K562 (cell line): ENCODE results near the gene FBXO28. TPM values are rescaled to one million over a fixed set of nuclear protein-coding genes. Genes with fewer than 3 reads are reported as not detected.

Experiments
- ATAC-seq: fragments of 200-7000 bp; cut with Tn5 transposase; 3 replicates; pipeline ENCODE4 v1.9.1; 2020; ENCODE audit warnings: moderate library complexity
- BruUV-seq: library from RNA; stranded (reverse); fragments of 400-500 nt; replicated peaks from 2 replicates; lab custom pipeline; 2021; lab: Mats Ljungman, UMichigan
- CTCF ChIA-PET: fragments of 300-600 bp; formaldehyde crosslinking; extraction: SDS; loops from one replicate; lab custom pipeline; 2021; ENCODE audit warnings: low intra/inter-chr PET ratio; lab: Yijun Ruan, JAX
- POLR2A ChIA-PET: fragments of 300-600, 350-650 bp; sonication (Branson Sonifier 250); formaldehyde crosslinking; extraction: SDS; loops from one replicate; lab custom pipeline; 2021; ENCODE audit warnings: antibody characterized with exemption, inconsistent platforms; lab: Yijun Ruan, JAX
- DNase-seq, 4 experiments: peaks; one replicate each; pipeline versions ENCODE4 v3.0.0 to v3.0.0-alpha.2; 2011 to 2018; ENCODE audit warnings: low spot score in 3 of 4, mixed read lengths in 3 of 4; ENCODE audit errors: extremely low read depth in 1 of 4
- FAIRE-seq: peaks from 2 replicates; lab custom pipeline; 2011; peaks lifted over from hg19 to GRCh38; lab: Jason Lieb, UNC
- H2AFZ ChIP-seq: 2 replicates; pipeline ENCODE4 v1.6.0; 2011; ENCODE audit warnings: low read depth, low read length, control low read depth, inconsistent platforms
- H3K27ac ChIP-seq: fragments of 200-600 bp; 3 replicates; pipeline ENCODE4 v1.8.0; 2011; ENCODE audit warnings: low read depth, mild to moderate bottlenecking, control low read depth, inconsistent platforms, low read length, moderate library complexity, mixed read lengths; ENCODE audit errors: extremely low read depth
- H3K27me3 ChIP-seq, 2 experiments: fragments of 300-600 bp in 1 of 2; 2 replicates in 1 of 2; 3 replicates in 1 of 2; pipeline versions ENCODE4 v1.6.0 to v1.8.0; 2011; ENCODE audit warnings: inconsistent platforms in 2 of 2, low read length in 2 of 2, mild to moderate bottlenecking in 1 of 2, mixed read lengths in 1 of 2, moderate library complexity in 1 of 2; ENCODE audit not compliant: control insufficient read depth in 2 of 2, insufficient read depth in 2 of 2
- H3K36me3 ChIP-seq: fragments of 300-600 bp; 3 replicates; pipeline ENCODE4 v1.8.0; 2011; ENCODE audit warnings: mild to moderate bottlenecking, low read length, inconsistent platforms; ENCODE audit not compliant: control insufficient read depth, insufficient read depth
- H3K4me1 ChIP-seq, 2 experiments: fragments of 200-600 bp in 1 of 2; replicated peaks in 1 of 2; 2 replicates in 1 of 2; 3 replicates in 1 of 2; pipeline versions ENCODE4 v1.5.1 to v1.8.0; 2011; ENCODE audit warnings: inconsistent platforms in 2 of 2, low read length in 2 of 2, mild to moderate bottlenecking in 1 of 2, mixed read lengths in 1 of 2, moderate library complexity in 1 of 2; ENCODE audit not compliant: control insufficient read depth in 2 of 2, insufficient read depth in 2 of 2
- H3K4me2 ChIP-seq: 2 replicates; pipeline ENCODE4 v1.6.1; 2011; ENCODE audit warnings: low read length, control low read depth, inconsistent platforms, mixed read lengths; ENCODE audit not compliant: insufficient read depth
- H3K4me3 ChIP-seq: fragments of 200-600 bp; sonication (generic), shearing (Covaris generic); 2 replicates; pipeline ENCODE4 v1.5.1; 2016; ENCODE audit warnings: control low read depth, inconsistent platforms
- H3K79me2 ChIP-seq: fragments of 200-600 bp; 3 replicates; pipeline ENCODE4 v1.8.0; 2011; ENCODE audit warnings: low read length, inconsistent platforms; ENCODE audit not compliant: control insufficient read depth, insufficient read depth
- H3K9ac ChIP-seq, 2 experiments: 2 replicates each; pipeline versions ENCODE4 v1.6.0 to v1.6.1; 2011; ENCODE audit warnings: low read depth in 2 of 2, low read length in 2 of 2, control low read depth in 1 of 2, inconsistent platforms in 1 of 2, mild to moderate bottlenecking in 1 of 2, mixed read lengths in 1 of 2; ENCODE audit not compliant: insufficient read depth in 1 of 2
- H3K9me1 ChIP-seq: one replicate; pipeline ENCODE4 v1.6.0; 2011; ENCODE audit warnings: inconsistent platforms, mild to moderate bottlenecking, low read length, moderate library complexity; ENCODE audit not compliant: control insufficient read depth, insufficient read depth
- H3K9me3 ChIP-seq: replicated peaks from 2 replicates; pipeline ENCODE4 v1.5.1; 2011; ENCODE audit warnings: low read depth, low read length, inconsistent platforms; ENCODE audit not compliant: control insufficient read depth, insufficient read depth
- H4K20me1 ChIP-seq: replicated peaks from 2 replicates; pipeline ENCODE4 v1.6.1; 2011; ENCODE audit warnings: low read length, inconsistent platforms, mixed read lengths; ENCODE audit not compliant: control insufficient read depth, insufficient read depth
- DNMT1 ChIP-seq: fragments of 450-650 bp; IDR thresholded peaks from 2 replicates; pipeline ENCODE4 v1.6.1; 2016; ENCODE audit warnings: antibody characterized with exemption, mild to moderate bottlenecking
- EP300 ChIP-seq: IDR thresholded peaks from 2 replicates; pipeline ENCODE4 v1.6.1; 2012; ENCODE audit warnings: low read length, improper control_type of control experiment
- HDAC3 ChIP-seq: fragments of 450-650 bp; IDR thresholded peaks from 2 replicates; pipeline ENCODE4 v1.6.1; 2018; ENCODE audit warnings: borderline replicate concordance, mild to moderate bottlenecking, moderate library complexity; ENCODE audit not compliant: partially characterized antibody
- ILK ChIP-seq: fragments of 450-650 bp; IDR thresholded peaks from 2 replicates; pipeline ENCODE4 v1.6.1; 2016; ENCODE audit warnings: missing genetic modification characterization, low read depth, mild to moderate bottlenecking, missing compliant biosample characterization, moderate library complexity, borderline replicate concordance
- MXI1 ChIP-seq: IDR thresholded peaks from 2 replicates; pipeline ENCODE4 v1.6.1; 2011; ENCODE audit warnings: low read depth, mild to moderate bottlenecking, improper control_type of control experiment, low read length
- SAP30 ChIP-seq: fragments of 200-600 bp; sonication (generic); IDR thresholded peaks from 2 replicates; pipeline ENCODE4 v1.6.1; 2012; ENCODE audit warnings: borderline replicate concordance, low read depth, mild to moderate bottlenecking, moderate library complexity, low read length, control low read depth, inconsistent platforms; ENCODE audit not compliant: insufficient read depth, poor library complexity, severe bottlenecking
- TSC22D4 ChIP-seq: fragments of 450-650 bp; IDR thresholded peaks from 2 replicates; pipeline ENCODE4 v1.6.1; 2016; ENCODE audit warnings: missing genetic modification characterization, missing biosample characterization, control low read depth
- ZNF146 ChIP-seq: IDR thresholded peaks from one replicate; pipeline ENCODE4 v1.6.1; 2018; ENCODE audit warnings: missing compliant biosample characterization; ENCODE audit not compliant: unreplicated experiment
- in situ Hi-C: fragments of 300-500 bp; cut with MboI; formaldehyde crosslinking; loops from 4 replicates; pipeline ENCODE4 v1.15.0; 2018; ENCODE audit warnings: inconsistent platforms, mixed read lengths
- intact Hi-C: fragments of 100-400 bp; cut with micrococcal nuclease; formaldehyde crosslinking; loops from 2 replicates; pipeline ENCODE4 v1.14.2; 2022
- polyA plus RNA-seq, 8 experiments: library from polyadenylated mRNA; depleted of rRNA in 4 of 8; stranded (reverse) in 5 of 8; unstranded in 3 of 8; fragments of >200 nt; fragmentation: Nextera tagmentation in 2 of 8; fragmentation: Illumina TruSeq in 1 of 8; extraction: Ambion mirVana in 2 of 8; extraction: Trizol in 1 of 8; gene quantifications; 2 replicates each; pipeline versions ENCODE4 v1.2.1 to v1.2.3, GENCODE V29; 2011 to 2014; ENCODE audit warnings: inconsistent platforms in 1 of 8, missing spikeins in 1 of 8
- total RNA-seq, 7 experiments: library from RNA; depleted of rRNA in 6 of 7; stranded (reverse); fragments of >200 nt in 6 of 7; fragmentation: Illumina TruSeq in 2 of 7; extraction: Trizol in 2 of 7; gene quantifications; 2 replicates each; pipeline versions ENCODE4 v1.2.1 to v1.2.3, GENCODE V29; 2011 to 2021; ENCODE audit warnings: low replicate concordance in 1 of 7
- TF ChIP-seq, protein P1 (sequence below): fragments of 450-650 bp; IDR thresholded peaks from 2 replicates; pipeline ENCODE4 v1.7.0; 2016; ENCODE audit warnings: borderline replicate concordance
- TF ChIP-seq, protein P2 (sequence below): fragments of 250-450 bp; sonication (Bioruptor Pico); IDR thresholded peaks from 2 replicates; pipeline ENCODE4 v1.5.0; 2020; ENCODE audit warnings: mild to moderate bottlenecking
- TF ChIP-seq, protein P3 (sequence below): sonication (generic); IDR thresholded peaks from 2 replicates; pipeline ENCODE4 v1.6.1; 2016
- TF ChIP-seq, protein P4 (sequence below), 2 experiments: IDR thresholded peaks in 1 of 2; conservative IDR thresholded peaks in 1 of 2; 2 replicates each; pipeline ENCODE4 v1.6.1; 2016; ENCODE audit warnings: low read depth in 2 of 2, mild to moderate bottlenecking in 1 of 2, missing compliant biosample characterization in 1 of 2, missing genetic modification characterization in 1 of 2, moderate library complexity in 1 of 2

The FBXO28 gene
- total and polyA plus RNA-seq, 9 of the 15 experiments (the other 6 are each of a cell fraction or from before 2014, with no cell fraction given): 4.1 to 34.8 (median 25.3) TPM

DNA sequence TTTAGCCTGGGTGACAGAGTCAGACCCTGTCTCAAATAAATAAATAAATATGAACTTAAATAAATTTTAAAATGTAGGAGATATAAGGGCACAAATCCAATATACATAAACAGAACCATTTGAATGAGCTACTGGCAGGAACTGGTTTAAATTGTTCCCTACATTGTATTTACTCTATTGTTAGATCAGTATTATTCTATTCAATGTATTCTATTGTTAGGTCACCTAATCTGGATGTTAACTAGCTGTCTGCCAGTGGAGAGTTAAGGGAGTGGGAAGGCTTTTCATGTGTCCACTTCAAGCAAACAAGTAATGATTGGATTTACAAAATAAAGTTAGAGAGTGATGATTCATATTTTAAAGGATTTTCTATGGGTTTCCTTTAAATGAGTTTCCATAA is 4.9 kb upstream of the FBXO28 start:
- H3K79me2 ChIP-seq: peaks cover 5% of the 10 kb centered on the region
- H3K4me3 ChIP-seq: no peak overlapping the region
- no peaks in the 10 kb centered on the region; the same call in 1 of the 2 replicates for H3K9me3 ChIP-seq
- H3K4me2 ChIP-seq: no peak overlapping the region
- ATAC-seq: no peak
- H4K20me1 ChIP-seq: no peaks in the 10 kb centered on the region
- H3K9me1 ChIP-seq: no peaks in the 10 kb centered on the region
- ChIA-PET POLR2A (interaction anchor here (0.6 to 1.5 kb wide), 3 partner anchors 7 to 364 kb away, joined by 3 to 4 read pairs (median 3); no protein-coding TSS in a partner anchor), CTCF (no interaction called here)
- no peak for FAIRE-seq
- no peak for DNase-seq
- H2AFZ ChIP-seq: no peak overlapping the region
- peaks cover 0 to 3% of the 10 kb centered on the region in 2 experiments; a peak in 3 of 5 replicates for H3K4me1 ChIP-seq
- intact Hi-C loops (loop anchor here (5.0 kb wide), 2 partner anchors 47 to 297 kb away; no protein-coding TSS in a partner anchor), in situ Hi-C loops (loop anchor here (25.0 kb wide), 2 partner anchors 228 to 828 kb away; partner anchors contain the start of genes DNAH14 and NVL)
- no peak overlapping the region for H3K27ac ChIP-seq
- no peaks in the 10 kb centered on the region for H3K36me3 ChIP-seq
- no peak overlapping the region for H3K9ac ChIP-seq
- BruUV-seq: no TSS peak
- H3K27me3 ChIP-seq: no peaks in the 10 kb centered on the region
- TF ChIP-seq, protein P1, sequence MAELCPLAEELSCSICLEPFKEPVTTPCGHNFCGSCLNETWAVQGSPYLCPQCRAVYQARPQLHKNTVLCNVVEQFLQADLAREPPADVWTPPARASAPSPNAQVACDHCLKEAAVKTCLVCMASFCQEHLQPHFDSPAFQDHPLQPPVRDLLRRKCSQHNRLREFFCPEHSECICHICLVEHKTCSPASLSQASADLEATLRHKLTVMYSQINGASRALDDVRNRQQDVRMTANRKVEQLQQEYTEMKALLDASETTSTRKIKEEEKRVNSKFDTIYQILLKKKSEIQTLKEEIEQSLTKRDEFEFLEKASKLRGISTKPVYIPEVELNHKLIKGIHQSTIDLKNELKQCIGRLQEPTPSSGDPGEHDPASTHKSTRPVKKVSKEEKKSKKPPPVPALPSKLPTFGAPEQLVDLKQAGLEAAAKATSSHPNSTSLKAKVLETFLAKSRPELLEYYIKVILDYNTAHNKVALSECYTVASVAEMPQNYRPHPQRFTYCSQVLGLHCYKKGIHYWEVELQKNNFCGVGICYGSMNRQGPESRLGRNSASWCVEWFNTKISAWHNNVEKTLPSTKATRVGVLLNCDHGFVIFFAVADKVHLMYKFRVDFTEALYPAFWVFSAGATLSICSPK: no peak
- TF ChIP-seq MXI1 (no peak), ILK (no peak), DNMT1 (no peak), TSC22D4 (no peak), ZNF146 (CRISPR knock-in tag) (no peak), EP300 (no peak), SAP30 (no peak), HDAC3 (no peak)
- TF ChIP-seq, protein P2, sequence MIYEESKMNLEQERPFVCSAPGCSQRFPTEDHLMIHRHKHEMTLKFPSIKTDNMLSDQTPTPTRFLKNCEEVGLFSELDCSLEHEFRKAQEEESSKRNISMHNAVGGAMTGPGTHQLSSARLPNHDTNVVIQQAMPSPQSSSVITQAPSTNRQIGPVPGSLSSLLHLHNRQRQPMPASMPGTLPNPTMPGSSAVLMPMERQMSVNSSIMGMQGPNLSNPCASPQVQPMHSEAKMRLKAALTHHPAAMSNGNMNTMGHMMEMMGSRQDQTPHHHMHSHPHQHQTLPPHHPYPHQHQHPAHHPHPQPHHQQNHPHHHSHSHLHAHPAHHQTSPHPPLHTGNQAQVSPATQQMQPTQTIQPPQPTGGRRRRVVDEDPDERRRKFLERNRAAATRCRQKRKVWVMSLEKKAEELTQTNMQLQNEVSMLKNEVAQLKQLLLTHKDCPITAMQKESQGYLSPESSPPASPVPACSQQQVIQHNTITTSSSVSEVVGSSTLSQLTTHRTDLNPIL: no peak
- TF ChIP-seq, protein P3, sequence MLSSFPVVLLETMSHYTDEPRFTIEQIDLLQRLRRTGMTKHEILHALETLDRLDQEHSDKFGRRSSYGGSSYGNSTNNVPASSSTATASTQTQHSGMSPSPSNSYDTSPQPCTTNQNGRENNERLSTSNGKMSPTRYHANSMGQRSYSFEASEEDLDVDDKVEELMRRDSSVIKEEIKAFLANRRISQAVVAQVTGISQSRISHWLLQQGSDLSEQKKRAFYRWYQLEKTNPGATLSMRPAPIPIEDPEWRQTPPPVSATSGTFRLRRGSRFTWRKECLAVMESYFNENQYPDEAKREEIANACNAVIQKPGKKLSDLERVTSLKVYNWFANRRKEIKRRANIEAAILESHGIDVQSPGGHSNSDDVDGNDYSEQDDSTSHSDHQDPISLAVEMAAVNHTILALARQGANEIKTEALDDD: no peak
- TF ChIP-seq, protein P4, sequence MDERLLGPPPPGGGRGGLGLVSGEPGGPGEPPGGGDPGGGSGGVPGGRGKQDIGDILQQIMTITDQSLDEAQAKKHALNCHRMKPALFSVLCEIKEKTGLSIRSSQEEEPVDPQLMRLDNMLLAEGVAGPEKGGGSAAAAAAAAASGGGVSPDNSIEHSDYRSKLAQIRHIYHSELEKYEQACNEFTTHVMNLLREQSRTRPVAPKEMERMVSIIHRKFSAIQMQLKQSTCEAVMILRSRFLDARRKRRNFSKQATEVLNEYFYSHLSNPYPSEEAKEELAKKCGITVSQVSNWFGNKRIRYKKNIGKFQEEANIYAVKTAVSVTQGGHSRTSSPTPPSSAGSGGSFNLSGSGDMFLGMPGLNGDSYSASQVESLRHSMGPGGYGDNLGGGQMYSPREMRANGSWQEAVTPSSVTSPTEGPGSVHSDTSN (CRISPR knock-in tag; IDR thresholded peaks at IDR 0.05; ENCODE audit: low read depth): no peak
- TF ChIP-seq, protein P4 (tag; conservative IDR thresholded peaks at IDR 0.05; ENCODE audit: low read depth): no peak
